ENCODE measurements around the gene ARHGAP24.

The ARHGAP24 gene

DNA sequence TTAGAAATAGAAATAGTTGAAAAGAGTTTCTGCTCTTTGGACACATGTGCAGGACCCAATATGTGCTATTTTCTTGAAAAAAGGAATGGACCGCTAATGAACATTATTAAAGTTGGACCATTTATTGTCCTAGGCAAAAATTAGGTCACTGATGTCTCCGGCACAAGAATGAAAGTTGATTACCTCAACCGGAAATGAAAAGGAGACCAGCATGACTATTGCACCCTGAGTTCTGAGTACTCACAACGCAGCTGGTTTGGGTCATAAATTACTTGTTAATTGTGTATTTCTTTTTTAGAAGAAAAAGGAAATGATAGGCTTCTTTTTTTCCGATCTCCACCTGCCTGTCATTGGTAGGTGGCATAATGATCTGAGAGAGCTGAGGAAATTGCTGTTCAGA lies 232.7 kb downstream of the ARHGAP24 start:
- DNase-seq: no peak

DNA sequence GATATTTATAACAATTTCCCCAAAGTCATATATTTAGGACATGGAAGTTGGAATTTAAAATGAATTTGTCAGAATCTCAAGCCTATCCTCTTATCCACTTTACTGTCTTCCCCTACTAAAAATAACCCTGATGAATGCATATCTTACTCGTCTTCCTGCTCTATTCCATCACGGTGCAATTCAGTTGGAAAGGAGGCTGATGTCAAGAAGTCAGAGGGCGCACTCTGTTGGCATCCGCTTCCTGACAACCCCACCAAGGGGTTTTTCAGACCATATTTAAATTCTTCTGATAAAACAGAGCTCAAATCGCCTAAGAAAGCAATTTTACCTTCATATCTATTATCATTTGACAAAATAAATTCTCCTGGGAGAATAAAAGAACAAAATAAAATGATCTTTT lies 233.5 kb downstream of the ARHGAP24 start:
- no peak for DNase-seq

DNA sequence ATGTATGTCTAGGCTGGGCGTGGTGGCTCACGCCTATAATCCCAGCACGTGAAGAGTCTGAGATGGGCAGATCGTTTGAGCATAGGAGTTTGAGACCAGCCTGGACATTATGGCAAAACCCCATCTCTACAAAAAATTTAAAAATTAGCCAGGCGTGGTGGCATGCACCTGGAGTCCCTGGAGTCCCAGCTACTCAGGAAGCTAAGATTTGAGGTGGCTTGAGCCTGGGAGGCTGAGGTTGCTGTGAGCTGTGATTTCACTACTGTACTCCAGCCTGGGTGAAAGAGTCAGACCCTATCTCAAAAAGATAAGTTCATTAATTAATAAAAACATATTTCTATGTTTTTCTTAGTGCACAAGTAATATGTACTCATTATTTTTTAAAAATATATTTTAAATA lies 238.1 kb downstream of the ARHGAP24 start:
- DNase-seq: no peak

DNA sequence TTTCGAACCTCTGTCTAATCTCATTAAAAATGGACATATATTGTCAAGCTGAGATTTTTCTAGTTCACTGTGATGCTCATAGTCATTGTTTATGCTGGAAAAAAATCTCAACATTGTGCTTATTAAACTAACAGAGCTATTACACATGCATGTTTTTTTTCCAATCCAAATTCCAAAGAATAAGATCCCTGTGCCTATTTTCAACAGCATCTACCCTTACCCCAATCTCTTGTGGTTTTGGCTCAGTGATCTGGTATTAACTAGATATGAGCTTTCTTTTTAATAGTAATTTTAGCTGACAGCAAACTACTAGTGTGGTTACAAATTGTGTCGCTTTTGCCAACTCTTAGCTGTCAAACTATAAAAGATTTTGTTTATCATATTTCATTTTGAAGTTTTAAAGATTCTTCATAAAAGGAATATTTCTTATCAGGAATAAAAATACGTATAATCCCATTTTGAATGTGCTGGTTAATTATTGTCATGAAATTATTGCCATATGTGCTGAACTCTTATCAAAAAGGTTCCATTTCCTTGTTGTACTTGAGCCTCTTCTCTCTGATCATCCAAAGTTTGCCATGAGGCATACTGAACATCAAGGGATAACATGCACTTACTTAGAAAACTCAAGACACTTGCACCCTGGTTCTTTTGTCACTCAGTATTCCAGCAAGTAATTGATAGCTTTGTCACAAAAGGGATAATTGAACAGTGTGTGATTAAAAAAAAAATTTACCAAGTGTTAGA lies 241.2 kb downstream of the ARHGAP24 start:
- DNase-seq: no peak

DNA sequence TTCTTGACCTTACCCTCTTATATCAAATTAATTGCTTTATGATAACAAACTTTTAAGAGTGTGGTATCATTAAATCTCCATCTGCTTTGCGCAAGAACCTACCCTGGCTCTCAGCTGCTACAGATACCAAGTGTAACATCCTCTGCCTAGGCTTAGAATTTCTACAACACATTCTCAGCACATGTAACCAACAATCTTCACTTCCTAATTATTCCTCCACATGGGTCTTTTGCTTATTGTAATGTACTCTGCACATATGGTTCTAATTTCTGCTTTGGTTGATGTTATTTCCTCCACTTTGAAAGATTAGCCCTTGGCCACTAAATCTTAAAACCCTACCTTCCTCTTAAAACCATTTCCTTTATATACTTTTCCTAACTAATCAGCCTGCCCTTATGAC lies 242.4 kb downstream of the ARHGAP24 start:
- no peak for DNase-seq

DNA sequence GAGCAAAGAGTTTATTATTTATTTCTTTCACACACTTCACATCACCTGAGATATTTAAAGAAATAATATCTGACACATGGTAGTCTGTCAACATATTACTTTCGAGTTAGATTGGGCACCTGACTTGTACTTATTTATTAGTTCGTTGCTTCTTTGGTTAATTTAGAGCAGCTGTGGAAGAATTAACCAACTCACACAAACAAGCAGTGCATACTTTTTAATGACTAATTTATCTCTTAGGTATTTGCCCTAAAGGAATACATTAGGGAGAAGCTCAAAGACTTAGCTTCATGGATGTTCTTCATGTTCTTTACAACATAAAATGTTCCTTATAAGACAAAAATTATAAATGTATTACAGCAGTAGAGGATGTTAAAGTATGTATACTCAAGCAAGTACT lies 242.9 kb downstream of the ARHGAP24 start:
- DNase-seq: no peak

DNA sequence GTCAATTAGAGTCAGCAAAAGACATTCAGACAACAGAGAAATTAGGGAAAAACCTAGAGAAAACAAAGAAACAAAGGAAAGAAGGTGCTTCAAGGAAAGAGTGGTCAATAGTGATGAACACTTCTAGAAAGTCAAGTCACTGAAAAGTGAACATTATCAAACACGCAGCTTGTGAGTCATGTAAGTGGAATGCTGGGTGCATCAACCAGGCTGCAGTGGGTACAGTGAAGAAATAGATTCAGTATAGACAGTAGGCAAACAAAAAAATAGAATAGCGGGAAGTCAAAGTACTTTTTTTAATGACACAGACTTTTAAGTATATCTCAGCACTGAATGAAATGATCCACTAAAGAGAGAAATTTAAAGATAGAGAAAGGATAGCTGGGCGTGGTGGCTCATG lies 245.8 kb downstream of the ARHGAP24 start:
- no peak for DNase-seq

DNA sequence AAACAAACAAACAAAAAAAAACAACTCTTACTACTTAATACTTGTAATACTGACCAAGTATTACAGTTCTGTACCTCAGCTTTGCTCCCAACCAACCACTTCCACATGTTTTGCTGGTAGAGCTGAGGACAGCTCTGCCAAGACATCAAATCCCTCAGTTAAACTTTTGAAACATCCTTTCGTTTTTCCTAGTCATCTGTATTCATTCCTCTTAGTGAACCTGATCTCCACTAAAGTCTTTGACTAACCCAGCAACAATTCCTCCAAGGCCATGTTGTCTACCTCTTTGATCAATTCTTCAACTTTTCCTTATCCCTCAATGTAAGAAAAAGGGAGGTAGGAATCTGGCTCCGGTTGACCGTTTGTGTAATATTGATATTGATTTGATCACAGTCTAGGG lies 247.5 kb downstream of the ARHGAP24 start:
- DNase-seq: no peak

DNA sequence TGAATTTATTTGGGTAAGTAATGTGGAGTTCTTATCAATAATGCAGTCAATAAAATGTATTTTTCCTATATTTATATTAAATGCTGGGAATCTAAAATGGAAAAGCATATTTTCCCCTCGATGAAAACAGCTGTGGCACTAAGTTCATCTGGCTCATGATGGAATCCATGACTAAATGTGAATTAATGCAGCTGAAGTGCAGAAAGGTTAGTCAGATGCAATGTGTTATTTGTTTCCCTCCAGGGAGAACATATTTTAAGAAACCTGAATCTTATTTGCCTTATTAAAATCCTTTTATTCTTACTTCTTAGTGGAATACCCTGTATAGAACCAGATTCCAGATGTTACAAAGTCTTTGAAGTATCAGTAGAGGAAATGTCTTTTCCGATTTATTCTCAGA lies 247.9 kb downstream of the ARHGAP24 start:
- no peak for DNase-seq

DNA sequence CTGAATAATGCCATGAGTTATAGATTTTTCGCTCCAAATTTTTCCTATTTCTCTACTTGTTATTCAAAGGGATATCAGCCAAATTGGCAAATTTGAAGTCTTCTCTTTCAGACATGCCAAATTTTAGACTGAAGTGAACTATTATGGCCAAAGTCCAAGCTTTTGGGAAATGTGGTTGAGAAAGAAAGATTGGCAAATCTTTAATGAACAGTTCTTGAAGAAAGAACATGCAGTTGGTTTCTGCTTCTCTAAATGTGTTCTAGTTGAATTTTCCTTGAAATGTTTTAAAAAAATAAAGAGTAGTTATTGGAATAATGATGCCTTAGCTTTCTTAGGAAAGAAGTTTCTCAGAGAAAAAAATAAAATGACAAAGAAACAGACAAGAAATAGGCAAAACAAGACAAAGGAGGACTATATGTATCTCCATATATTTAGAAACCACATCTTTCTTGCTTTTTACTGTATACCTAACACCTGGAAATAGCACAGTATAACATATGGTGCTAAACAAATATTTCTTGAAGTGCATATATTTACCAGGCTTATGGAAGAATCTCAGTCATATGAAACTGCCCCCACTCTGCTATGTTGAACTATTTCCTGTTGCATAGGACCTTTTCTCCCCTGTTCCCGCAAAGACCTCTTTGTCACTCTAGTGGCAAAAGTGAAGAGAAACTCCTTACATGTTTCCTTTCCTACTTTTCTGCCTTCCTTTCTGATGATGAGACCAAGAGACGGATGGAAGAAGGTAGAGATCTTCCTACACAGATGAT lies 250.0 kb downstream of the ARHGAP24 start:
- DNase-seq: no peak

DNA sequence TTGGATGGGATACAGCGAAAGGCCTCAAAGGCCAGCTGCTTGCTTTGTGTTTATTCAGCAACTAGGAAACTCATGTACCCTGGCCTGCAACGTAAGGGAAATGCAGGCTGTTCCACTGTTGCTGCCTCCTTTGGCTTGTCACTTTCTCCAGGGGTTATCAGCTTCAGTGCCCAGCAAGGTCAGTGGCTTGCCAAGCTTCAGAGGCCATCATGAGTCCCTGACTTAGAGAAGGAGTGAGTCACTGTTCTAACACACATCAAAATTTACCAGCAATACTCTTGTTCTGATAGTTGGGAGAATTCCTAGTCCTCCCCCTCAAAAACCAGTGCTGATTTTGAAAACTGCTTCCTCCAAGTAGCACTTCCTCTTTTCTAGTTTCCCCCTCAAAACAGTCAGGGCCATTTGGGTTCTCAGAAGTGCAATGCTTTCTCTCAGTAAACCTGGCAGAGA lies 250.8 kb downstream of the ARHGAP24 start:
- no peak for DNase-seq

DNA sequence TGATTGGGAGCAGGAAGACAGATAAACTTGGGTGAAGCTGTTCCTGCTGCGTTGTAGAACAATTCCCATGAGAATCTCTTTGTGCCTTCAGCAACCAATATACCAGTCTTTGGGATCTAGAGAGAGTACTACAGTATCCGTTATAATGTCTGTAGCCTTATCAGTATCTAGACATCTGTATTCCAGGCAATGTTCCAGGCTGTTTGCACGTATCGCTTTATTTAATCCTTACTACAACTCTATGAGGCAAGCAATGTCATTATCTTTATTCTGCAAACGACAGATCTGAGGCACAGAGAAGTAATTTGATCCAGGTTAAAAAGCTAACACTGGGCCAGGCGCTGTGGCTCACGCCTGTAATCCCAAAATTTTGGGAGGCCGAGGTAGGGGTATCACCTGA lies 251.6 kb downstream of the ARHGAP24 start:
- no peak for DNase-seq

DNA sequence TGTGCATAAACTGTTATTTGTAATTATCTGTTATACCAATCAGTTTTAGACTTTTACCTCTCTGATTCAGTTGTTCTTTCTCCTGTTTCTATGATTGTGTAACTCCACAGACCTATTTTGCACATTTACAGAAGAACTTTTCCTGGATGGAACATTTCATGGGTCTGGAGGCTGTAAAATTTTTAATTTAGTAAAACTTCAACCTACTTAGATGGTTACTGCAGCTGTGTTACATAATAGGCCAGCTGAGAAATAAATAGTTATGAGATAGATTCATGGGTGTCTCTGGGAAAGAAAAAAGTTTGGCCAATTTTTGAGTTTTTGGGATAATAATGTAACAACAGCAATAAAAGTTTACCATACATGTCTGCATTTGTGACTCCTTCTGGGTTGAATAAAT lies 253.5 kb downstream of the ARHGAP24 start:
- DNase-seq: no peak

DNA sequence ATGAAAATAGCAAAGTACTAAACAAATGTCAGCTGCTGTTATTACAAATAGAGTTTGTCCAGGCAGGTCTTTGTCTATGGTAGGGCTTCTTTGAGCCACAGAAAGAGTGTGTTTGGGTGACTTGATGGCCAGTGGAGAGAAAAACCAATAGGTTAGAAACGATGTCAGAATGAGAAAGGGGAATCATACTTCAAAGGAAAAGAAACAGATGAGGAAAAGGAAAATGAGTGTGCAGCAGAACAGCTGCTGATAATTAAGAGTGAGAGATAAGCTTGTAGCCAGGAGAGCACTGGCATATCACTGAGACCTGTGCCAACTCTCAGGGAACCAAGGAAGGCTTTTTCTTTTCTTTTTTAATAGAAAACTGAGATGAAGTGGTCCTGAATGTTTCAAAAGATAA lies 257.2 kb downstream of the ARHGAP24 start:
- DNase-seq: no peak

DNA sequence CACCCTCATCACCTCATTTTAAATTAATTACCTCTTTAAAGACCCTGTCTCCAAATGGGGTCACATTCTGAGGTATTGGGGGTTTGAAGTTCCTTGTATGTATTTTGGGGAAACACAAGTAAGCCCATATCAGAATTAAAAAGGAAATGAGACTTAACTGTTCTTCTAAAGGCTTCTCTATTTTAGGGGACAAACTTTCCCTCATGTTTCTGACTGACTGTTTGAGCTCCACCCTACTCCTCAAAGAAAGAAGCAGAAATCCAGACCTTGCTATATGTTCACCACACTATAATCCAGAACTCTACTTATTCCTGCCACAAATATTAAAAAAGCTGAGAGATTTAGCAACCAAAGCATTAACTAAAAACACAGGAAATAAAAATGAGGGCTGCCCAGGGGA lies 258.8 kb downstream of the ARHGAP24 start:
- no peak for DNase-seq

DNA sequence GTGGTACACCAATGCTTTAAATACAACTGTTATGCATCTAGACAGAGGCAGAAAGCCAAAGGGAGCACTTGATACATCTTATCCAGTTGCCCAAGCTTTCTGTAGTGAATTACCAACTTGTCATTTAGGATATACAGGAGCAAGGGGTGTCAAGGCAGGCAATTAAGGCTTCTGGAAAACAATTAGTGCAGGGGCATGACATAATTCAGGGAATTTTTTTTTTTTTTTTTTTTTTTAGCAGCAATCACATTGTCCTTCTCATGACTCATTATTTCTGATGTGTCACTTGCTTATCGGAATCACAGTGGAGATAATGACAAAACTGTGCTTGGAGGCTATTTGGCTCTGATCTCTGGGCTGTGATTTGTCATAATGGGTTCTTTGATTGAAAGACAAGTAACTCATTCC lies 259.5 kb downstream of the ARHGAP24 start:
- no peak for DNase-seq

DNA sequence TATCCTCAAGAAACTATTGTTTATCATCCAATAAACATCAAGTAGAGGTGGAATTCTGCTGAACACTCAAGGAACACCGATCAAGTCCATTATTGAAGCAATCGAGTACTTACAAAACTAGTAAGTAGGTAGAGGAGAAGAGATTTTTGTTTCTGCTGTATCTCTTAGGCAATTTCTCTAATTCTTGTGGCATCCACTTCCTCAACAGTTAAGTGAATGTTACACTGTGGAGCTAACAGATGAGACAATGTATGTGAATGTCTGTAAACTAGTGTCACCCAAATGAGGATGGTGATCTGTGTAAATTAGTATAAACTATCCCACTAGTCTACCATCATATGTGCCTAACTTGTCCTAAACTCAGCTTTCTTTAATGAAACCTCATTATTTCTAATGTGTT lies 261.6 kb downstream of the ARHGAP24 start:
- DNase-seq: no peak

DNA sequence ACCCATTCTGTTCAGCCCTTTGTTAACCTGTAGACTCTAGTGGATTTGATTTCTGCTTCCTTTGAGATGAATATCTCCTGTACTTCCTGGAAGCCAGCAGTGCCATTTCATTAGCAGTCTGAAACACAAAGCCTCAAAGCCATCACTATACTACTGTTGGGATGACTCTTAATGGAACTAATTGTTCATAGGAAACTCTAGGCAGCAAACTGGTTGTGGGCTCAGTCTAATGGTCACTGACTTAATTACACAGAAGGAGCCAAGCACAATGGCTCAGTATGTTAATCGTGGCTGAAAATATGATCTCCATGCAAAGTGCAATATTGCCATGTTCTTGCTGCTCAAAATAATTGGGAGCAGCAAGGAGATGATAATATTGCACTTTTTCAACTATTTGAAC lies 262.3 kb downstream of the ARHGAP24 start:
- no peak for DNase-seq

DNA sequence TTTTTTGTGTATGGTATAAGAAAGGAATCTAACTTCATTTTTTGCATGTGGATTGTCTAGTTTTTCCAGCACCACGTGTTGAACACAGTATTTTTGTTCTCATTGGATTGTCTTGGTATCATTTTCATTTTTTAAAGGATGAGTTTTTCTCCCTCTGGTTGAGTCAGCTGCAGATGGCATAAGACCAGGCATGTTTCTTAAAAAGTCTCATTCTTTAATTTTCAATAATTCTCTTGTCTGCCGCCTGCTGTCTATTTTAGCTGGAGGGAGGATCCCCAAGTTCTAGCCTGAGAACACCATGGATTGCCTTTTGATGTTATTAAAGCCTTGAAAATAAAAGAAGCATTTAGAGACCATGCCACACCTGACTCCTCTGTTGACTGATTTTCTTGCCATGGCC lies 263.8 kb downstream of the ARHGAP24 start:
- no peak for DNase-seq

DNA sequence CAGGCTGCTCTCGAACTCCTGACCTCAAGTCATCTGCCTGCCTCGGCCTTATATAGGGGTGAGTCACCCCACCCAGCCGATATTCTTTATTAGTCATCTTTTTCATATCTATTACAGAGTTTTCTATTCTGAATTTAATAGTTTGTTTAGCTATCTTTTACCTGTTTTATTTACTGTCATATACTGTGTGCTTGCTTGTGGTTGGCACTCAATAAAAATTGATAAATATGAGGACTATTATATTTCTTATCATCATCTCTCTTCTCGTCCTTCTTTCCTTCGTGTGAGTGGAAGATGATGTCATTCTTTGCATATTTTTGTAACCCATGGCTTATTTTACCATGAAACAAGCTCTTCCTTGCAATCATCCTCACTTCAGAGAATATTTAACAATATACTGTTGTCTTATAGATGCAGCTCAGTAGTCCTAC lies 265.5 kb downstream of the ARHGAP24 start:
- DNase-seq: no peak

DNA sequence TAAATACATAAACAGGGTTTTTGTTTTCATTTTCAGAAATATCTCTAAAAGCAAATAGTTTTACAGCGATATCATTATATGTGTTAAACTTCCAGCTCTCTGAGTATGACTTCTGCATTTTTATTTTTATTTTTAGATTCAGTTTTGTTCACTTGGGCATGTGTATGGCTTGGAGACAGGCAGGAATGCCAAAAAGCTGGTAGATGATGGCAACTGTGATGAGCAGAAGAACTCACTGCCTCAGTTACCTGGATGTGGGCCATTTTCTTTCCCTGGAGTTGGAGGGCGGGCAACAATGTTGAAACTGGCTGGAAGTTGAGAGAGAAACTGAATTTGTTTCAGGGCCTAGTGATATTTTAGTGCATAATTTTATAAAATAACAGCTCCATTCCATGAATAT lies 266.4 kb downstream of the ARHGAP24 start:
- no peak for DNase-seq

DNA sequence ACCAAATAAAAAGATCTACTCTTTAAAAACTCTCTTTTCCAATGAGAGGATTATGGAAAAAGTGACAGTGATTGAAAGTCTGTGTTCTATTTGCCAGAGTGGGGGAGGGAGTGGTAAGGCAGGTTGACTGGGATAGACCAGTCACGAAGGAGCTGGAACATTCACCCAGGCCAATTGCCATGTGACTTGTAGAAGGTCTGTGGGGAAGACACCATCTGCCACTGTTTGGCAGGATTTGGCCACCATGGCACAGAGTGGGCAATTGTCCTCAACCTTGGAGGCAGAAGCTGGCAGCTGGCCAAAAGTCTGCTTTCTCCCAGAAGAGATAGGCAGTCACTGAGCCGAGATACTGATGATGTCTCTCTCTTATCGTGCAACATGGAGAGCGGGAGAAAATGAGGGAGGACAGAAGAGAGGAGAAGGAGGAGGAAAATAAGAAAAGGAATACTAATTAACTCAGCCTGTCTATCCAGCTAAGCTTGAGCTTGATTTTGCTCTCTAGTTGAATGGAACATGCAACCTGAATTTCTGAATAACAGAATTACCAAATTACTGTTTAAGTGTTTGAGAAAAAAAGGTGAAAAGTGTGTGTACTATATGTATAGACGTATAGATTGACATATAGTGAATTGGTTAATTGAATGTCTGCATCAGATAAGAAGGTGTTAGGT lies 267.1 kb downstream of the ARHGAP24 start:
- no peak for DNase-seq

DNA sequence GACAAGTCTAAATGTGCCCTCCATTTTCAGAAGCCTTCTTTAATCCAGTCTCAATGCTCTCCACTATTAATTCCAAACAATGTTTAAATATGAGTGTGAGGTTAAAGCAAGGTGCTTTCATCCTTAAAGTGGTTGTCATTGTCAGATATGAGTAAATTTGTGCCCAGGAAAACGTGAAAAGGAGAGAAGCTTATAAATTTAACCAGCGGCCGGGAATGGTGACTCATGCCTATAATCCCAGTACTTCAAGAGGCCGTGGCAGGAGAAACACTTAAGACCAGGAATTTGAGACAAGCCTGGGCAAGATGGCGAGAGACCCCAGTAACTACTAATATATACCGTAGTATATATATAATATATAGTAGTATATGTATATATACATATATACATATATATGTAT lies 270.0 kb downstream of the ARHGAP24 start:
- DNase-seq: no peak

DNA sequence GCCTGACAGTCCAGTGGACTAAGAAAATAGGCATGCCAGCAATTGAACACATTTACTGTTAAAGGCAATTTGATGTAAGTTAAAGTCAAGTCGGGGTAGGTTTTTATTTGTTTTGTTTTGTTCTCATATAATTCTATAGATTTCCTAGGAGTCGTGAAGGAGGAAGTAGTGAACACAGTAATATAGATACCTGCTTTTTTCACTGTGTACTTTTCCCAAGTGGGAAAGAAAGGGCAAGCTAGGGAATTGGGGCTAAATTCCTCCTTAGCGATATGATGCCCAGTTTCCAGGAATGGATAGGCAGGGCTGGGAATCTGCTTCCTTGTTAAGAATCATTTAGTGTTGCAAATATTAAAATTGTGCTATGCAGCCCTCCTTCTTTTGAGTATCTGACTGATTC lies 271.0 kb downstream of the ARHGAP24 start:
- DNase-seq: no peak

Data from activated T-cell treated with anti-CD3 and anti-CD28 coated beads, Interleukin-2, amount 50 U/mL, for 48 hours (primary cell).